ENCODE data around the gene COL20A1.
"Not testable (repeated sequence)": the region's sequence is repeated elsewhere in the genome, so short reads cannot be mapped to it uniquely, and the experiment has no call there.

Gene COL20A1

GRCh38 chr20:63377951-63378381, 85.0 kb downstream of the COL20A1 start:
- DNase-seq (ENCODE audit: low read depth) = no peak

- DNase-seq (ENCODE audit: low read depth) = no peak
Observed at GRCh38 chr20:63378626-63379025, 85.6 kb downstream of the COL20A1 start.

GRCh38 chr20:63379296-63379695, 86.3 kb downstream of the COL20A1 start:
- DNase-seq (ENCODE audit: low read depth) = no peak

- DNase-seq (ENCODE audit: low read depth) = not testable (repeated sequence)
Observed at GRCh38 chr20:63379872-63380271, 86.9 kb downstream of the COL20A1 start.

DNA sequence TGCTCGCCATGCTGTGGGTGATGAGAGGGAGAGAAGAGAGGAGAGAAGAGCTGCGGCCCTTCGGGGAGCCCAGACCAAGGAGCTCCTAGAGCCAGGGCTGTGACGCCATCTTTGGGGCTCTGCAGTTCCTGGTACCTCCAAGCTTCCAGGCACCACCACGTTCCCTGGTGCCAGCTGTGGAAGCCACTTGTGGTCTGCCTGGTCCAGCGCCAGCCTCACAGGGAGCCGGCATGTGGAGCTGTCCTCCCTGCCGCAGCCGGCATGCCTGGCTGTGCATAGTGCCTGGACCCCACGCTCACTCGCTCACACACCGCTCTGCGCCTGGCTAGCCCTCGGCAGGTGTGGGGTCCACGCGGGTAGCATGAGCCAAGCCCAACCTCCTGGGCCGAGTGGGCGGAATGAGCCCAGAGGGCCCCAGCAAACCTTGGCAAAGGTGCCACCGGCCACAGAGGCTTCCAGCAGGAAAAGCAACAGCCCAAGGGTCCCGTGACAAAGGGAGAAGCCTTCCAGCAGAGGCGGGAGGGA, 87.4 kb downstream of the COL20A1 start:
- DNase-seq (ENCODE audit: low read depth) = no peak

DNA sequence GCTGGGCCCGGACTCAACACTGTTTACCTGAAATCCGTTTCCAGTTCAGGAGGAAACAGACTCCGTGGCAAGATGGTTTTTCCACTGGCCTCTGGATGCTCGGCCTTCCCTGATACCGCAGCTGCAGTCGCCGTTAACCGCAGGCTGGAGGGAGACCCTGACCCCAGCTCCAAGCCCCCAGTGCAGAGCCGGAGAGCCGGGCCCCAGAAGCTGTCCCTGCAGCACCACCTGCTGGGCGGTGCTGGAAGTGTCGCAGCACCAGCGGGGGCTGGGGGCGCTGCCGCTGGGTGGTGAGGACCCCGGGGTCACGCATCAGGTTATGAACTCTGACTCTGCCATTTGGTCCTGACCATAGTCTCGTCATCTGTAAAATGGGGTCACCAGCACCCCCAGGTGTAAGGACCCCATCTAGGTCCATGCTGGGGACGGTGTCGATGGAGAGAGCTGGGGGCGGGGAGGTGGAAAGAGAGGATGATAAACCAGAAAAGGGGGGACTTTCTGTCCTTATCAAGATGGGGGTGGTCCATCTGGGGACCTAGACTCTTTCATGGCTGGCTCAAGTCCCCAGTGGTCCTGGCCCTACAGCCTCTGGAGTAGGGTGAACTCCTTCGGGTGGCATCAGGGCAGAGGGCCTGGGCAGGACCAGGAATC, 88.9 kb downstream of the COL20A1 start:
- peak; percentile 7 for DNase-seq (ENCODE audit: low read depth)

DNA sequence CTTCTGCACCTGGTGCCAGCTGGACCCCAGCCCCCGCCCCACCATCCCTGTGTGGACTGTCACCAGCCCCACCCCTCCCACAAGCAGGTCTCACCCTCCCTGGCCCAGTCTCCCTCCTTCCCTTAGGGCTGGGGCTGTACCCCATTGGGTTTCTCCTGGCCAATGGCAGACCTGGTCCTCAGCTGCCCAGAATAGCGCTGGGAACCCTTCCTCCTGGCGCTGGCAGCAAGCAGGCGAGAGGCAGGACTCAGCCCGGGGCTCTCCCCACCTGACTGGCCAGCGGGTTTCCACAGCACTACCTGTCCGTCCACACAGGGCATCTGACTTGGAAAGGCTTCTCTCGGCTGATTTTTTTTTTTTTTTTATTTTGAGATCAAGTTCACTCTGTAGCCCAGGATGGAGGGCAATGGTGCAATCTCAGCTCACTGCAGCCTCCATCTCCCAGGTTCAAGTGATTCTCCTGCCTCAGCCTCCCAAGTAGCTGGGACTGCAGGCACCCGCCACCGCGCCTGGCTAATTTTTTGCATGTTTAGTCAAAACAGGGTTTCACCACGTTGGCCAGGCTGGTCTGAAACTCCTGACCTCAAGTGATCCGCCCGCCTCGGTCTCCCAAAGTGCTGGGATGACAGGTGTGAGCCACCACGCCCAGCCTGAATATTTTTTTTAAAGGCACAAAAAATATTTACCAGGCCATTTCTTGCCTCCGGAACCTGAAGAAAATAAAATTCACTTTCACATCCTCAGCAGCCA, 89.7 kb downstream of the COL20A1 start:
- DNase-seq (ENCODE audit: low read depth) = no peak

GRCh38 chr20:63383556-63383955, 90.6 kb downstream of the COL20A1 start:
- DNase-seq (ENCODE audit: low read depth) = no peak

DNA sequence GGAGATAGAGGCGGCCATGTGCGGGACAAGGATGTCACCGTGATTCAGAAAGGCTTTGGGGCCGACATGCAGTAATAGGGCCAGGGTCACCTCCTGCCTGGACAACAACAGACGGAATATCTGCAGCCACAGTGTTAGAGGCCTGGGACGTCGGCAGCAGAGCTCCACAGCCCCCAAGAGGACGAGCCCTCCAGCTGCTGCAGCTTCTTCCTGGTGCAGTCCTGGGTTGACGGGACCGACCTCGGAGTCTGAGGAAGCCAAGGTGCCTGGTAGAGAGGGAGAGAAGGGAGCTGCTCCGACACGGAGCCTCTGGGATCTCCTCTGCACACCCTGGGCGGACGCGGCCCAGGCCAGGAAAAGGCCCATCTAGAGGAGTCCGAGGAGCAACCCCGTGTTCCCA, 91.3 kb downstream of the COL20A1 start:
- no peak for DNase-seq (ENCODE audit: low read depth)

Data from CMK (cell line).